Hippocampal formation (tissue), 2 donors: ENCODE results near the gene TMEM130.

ENCODE experiments used
- DNase-seq, 2 donors: peaks; one replicate each; lab custom pipeline; 2025; lab: John Stamatoyannopoulos, UW

Gene TMEM130

GRCh38 chr7:98841179-98841997 lies 28.4 kb downstream of the TMEM130 start:
- DNase-seq, result peak; percentile 23 to 47

GRCh38 chr7:98840722-98841121 lies 29.1 kb downstream of the TMEM130 start:
- DNase-seq, result no peak

GRCh38 chr7:98840096-98840495 lies 29.7 kb downstream of the TMEM130 start:
- DNase-seq, result no peak

- no peak for DNase-seq
Observed at GRCh38 chr7:98837630-98837972, 32.2 kb downstream of the TMEM130 start.

GRCh38 chr7:98836811-98837629 lies 32.8 kb downstream of the TMEM130 start:
- no peak for DNase-seq

- no peak for DNase-seq
Observed at GRCh38 chr7:98834949-98835348, 34.9 kb downstream of the TMEM130 start.

GRCh38 chr7:98833022-98833421 lies 36.8 kb downstream of the TMEM130 start:
- no peak for DNase-seq

GRCh38 chr7:98831641-98832221 lies 38.1 kb downstream of the TMEM130 start:
- no peak for DNase-seq

GRCh38 chr7:98830972-98831548 lies 38.8 kb downstream of the TMEM130 start:
- no peak for DNase-seq

GRCh38 chr7:98828368-98828767 lies 41.4 kb downstream of the TMEM130 start:
- DNase-seq, result no peak

GRCh38 chr7:98827258-98827657 lies 42.6 kb downstream of the TMEM130 start:
- no peak for DNase-seq

GRCh38 chr7:98826811-98827231 lies 43.0 kb downstream of the TMEM130 start:
- peak; percentile 8 to 36 for DNase-seq

- no peak for DNase-seq
Observed at GRCh38 chr7:98826387-98826786, 43.4 kb downstream of the TMEM130 start.

GRCh38 chr7:98823226-98823625 lies 46.6 kb downstream of the TMEM130 start:
- no peak for DNase-seq

GRCh38 chr7:98821348-98821747 lies 48.5 kb downstream of the TMEM130 start:
- DNase-seq, result no peak

GRCh38 chr7:98816967-98817710 lies 52.7 kb downstream of the TMEM130 start:
- no peak for DNase-seq

GRCh38 chr7:98816241-98816640 lies 53.6 kb downstream of the TMEM130 start:
- DNase-seq, result no peak

- no peak for DNase-seq
Observed at GRCh38 chr7:98815313-98815712, 54.5 kb downstream of the TMEM130 start.

GRCh38 chr7:98811299-98811698 lies 58.5 kb downstream of the TMEM130 start:
- DNase-seq, result no peak

- no peak for DNase-seq
Observed at GRCh38 chr7:98810153-98810802, 59.5 kb downstream of the TMEM130 start.
